ENCODE measurements around the gene CLN5.

CLN5 gene

GRCh38 chr13:77016888-77017623, 25.2 kb downstream of the CLN5 start:
- DNase-seq (ENCODE audit: low read depth in 2 of 2) = no peak

GRCh38 chr13:77019756-77020155, 27.9 kb downstream of the CLN5 start:
- no peak for DNase-seq (ENCODE audit: low read depth in 2 of 2)

- DNase-seq (ENCODE audit: low read depth in 2 of 2) = no peak
Measured at GRCh38 chr13:77022341-77022740, 30.5 kb downstream of the CLN5 start.

DNA sequence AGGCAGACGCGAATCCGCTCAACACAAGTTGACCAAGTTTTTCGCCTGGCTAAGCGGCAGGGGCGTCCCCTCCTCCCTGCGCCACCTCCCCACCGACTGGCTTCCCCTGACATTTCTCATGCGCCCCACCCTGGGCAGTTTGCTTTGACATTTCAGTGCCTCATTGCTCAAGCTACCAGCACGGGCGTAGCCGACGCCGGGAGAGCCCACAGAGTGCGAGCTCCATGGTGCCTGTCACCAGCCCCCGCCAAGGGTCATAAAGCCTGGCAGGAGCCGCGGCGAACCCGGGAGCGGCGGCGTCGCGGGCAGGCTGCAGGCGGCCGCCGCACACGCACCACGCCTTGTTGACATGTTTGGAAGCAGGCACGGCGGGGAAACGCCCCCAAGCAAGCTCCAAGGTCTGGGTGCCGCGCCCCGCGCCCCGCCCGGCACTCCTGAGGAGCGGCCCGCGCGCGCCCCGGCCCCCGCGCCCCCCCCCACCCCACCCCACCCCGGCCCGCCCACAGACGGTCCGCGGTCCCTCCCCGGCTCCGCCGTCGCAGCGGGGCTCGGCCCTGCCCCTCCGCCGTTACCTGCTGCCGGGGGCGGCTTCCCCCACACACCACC, 34.5 kb downstream of the CLN5 start:
- peak; percentile 52 to 54 for DNase-seq (ENCODE audit: low read depth in 2 of 2)

DNA sequence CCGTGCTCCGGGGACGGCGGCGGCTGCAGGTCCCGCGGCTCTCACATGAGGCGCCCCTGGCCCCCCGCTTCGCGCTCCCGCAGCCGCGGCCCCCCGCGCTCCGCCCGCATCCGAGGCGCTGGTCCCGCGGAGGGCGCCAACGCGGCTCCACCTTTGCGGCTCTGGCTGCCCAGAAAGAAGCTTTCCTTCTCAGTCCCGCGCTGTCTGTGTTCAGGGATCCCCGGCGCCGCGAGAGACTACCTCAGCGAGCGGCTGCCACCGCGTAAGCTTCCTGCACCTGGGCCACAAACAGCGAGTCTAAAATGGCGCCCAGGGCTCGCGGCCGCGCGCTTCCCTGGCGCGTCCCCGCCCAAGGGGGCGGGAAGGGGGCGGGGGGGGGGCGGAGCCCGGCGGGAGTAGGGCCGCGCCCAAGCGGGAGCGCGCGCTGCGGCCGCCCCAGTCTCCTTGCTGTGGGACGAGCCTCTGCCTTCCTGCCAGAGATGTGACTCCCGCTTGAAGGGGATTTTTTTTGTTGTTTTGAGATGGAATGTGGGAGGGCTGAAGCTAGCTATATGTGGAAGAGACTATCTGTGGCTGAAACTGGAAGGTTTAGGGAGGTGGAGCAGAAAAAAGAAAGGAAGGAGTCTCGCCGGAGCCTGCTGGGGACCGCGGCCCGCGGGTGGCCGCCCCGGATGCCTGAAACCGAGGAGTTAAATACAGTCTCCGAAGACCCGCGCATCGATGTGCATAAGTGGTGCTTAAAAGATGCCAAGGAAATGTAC, 35.2 kb downstream of the CLN5 start, which contains the start of gene FBXL3:
FBXL3 (minus strand) TSS at position 299 of the 761 bp plus-strand sequence. CDS start 5,299 bp downstream, outside the sequence.
- DNase-seq (ENCODE audit: low read depth in 2 of 2) = peak; percentile 61 to 71

GRCh38 chr13:77028202-77028601, 36.3 kb downstream of the CLN5 start:
- DNase-seq (ENCODE audit: low read depth in 2 of 2) = no peak

DNA sequence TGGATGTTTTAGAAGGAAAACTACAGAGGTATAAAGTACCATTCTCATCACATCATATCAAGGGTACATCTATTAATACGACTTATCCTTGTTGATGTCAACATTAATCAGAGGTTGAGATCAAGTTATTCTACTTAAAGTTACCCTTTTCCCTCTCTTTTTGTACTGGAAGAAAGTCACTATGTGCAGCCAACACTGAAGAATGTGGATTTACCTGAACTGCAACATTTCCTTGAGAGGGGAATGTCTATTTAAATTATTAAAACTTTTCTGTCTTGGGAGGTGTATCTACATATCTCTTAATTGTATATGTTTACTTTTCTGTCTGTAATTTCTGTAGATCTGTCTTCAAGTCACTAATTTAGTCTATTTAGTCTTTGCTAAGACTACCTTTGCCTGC, 37.6 kb downstream of the CLN5 start:
- DNase-seq (ENCODE audit: low read depth in 2 of 2) = no peak

DNA sequence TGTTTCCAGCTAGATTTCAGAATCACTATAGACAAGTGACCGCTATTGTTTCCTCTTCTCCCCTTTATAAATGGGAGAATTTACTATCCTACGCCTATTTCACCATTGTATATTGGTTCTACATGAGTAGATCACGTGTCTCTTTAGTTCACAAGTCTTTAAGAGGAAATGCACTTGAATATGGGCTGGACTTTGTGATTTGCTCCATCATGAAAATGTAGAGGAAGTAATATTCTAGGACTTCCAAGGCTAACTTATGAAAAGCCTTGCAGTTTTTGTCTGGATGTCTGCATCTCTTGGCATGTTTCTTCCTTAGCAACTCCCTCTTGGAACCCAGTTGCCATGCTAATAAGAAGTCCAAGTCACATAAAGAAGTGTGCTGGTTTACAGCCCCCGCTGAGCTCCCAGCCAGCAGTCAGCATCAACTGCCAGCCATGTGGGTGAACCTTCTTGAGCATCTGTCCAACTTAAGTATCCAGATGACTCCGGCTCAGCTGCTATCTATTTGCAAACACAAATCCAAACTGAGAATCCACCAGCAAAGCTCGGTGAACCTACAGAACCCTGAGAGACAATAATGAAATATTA, 39.9 kb downstream of the CLN5 start:
- DNase-seq (ENCODE audit: low read depth in 2 of 2) = no peak

DNA sequence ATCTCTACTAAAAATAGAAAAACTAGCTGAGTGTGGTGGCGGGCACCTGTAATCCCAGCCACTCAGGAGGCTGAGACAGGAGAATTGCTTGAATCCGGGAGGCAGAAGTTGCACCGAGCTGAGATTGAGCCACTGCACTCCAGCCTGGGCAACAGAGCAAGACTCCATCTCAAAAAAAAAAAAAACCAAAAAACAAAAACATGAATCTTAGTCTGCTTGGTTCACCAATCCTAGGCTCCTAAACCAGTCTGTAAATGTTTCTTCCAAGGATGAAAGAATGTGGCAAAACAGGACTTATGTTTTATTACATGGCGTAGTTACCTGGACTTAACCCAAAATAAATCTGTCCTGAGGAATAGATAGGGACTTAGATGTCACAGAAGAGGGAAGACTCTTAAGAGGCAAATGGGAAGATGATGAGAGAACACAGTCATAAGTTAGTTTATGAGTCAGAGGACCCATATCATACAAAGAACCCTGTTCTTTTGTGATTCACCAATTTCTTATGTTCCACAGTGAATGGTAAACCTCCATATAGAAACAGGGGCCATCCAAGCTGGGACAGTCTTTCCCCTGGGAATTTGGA, 41.9 kb downstream of the CLN5 start:
- no peak for DNase-seq (ENCODE audit: low read depth in 2 of 2)

DNA sequence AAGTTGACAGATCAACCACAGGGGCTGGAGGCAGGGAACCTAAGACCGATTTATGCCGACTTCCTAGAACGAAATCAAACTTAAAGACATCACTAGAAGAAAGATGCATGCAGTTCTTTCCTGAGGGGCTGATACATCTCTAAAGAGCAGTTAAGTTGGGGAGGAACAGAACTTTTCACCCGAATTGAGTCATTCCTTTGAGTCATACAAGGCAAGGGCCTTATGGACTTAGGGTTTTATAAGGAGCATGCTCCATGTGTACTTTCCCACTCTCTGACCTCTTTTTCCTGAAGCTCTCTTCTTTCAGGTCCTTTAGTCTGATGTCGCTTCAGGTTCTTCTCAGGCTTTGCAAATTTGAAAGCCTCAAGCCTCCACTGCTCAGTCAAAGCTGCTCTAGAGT, 43.0 kb downstream of the CLN5 start:
- DNase-seq (ENCODE audit: low read depth in 2 of 2) = no peak

- no peak for DNase-seq (ENCODE audit: low read depth in 2 of 2)
Measured at GRCh38 chr13:77036279-77036678, 44.4 kb downstream of the CLN5 start.

DNA sequence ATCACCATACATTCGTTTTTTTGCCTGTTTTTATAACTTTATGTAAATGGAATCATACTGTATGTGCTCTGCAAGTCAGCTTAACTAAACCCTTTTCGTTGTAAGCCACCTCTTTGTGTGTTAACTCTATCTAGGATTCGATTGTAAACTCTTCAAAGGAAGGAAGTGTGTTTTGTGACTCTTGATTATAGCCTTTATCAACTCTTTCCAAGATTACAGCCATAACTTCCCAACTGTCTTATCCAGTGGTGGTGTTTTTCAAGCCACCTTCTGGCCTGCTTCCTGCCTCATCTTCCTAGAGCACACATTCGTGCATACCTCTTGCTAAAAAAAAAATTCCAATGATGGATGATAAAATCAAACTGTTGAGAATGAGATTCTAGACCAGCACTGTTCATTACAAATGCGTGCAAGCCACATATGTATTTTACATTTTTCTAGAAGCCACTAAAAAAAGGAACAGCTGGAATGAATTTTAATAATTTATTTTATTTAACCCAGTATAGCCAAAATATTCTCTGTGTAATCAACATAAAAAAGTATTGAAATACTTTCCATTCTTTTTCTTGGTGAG, 47.1 kb downstream of the CLN5 start:
- DNase-seq (ENCODE audit: low read depth in 2 of 2) = no peak

- no peak for DNase-seq (ENCODE audit: low read depth in 2 of 2)
Measured at GRCh38 chr13:77040076-77040475, 48.2 kb downstream of the CLN5 start.

DNA sequence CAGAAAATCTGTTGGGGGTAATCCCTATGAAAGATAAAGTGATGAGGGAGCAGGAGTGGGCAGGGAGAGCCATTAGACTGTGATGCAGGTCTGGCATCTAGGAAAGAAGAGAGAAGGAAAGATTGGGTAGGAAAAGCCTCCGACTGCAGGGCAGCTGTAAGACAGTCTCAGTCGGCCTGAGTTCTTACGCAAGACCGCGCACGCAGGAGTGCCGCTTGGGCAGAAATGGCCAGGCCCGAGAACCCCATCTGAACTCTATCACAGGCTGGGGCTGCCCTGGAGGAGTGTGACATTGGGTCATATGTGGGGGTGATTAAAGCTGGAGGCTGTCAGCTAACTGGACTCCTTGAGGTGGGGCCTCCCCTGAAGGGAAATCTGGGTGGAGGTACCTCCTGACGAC, 49.0 kb downstream of the CLN5 start:
- DNase-seq (ENCODE audit: low read depth in 2 of 2) = no peak

DNA sequence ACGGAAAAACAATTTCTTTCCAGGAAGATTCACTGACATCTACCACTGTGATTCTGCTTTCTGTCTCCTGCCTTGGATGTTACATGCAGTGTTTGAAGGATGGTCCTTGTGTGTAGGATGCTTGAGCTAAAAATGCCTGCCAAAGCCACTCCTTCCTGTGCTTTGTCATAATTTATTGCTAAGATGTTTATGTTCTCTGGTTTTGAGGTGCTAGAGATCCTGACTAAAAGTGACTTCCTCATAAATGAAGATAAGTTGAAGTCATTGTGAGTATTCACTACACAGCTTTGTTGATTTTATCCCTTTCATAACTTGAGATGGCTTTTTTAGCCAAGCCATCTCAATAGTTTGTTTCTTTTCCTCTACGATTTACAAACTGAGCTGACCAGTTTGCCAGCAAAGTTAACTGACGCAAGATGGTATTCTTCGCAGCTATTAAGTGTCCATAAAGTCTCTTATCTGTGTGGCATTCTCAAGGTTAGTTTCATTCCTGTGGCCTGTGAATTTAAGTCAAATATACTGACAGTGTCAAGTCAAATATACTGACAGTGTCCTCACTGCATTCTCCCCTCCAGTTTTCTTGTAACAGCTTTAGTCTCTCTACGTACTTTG, 50.8 kb downstream of the CLN5 start:
- DNase-seq (ENCODE audit: low read depth in 2 of 2) = no peak

DNA sequence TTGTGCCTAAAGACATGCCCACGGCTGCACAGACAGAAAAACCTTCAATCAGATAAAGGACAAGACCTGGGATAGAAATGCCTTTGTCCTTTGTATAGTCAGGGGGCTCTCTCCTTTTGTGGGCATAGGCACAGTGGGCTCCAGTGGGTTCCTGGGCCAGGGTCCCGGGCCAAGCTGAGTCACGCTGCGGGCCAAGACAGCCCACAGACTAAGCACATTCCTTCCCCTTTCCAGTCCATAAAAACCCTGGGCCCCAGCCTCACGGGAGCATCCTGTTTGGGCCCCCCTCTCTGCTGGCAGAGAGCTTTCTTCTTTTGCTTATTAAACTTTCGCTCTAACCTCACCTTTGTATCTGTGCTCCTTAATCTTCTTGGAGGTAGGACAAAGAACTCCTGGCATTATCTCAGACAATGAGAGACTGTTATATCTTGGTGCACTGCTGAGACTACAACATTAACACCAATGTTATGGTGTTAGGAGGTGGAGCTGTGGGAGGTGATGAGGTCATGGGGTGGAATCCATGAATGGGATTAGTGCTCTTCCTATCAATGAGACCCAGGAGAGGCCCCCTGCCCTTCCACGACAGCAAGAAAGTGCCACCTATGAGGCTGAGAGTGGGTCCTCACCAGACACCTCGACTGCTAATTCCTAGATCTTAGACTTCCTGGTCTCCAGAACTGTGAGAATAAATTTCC, 55.9 kb downstream of the CLN5 start:
- no peak for DNase-seq (ENCODE audit: low read depth in 2 of 2)

DNA sequence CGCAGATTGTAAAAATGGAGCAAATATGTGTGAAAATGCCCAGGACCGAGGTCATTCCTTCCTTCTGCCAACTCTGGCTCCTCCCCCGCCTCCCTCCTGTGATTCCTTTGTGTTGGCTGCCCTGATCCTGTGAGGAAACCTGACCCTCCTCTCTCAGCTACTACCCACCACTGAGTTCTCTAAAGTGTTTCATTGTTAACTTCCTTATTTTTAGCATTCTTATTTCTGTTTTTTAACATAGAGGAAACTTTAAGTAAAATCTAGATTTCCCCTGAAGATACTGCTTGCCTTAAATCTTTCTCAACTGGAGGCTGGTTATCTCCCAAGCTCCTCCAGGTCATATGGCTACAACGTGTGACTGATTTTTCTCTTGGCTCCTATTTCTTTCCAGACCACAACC, 56.8 kb downstream of the CLN5 start:
- DNase-seq (ENCODE audit: low read depth in 2 of 2) = no peak

GRCh38 chr13:77053192-77053591, 61.3 kb downstream of the CLN5 start:
- no peak for DNase-seq (ENCODE audit: low read depth in 2 of 2)

Data from stimulated activated CD8-positive, alpha-beta memory T cell treated with anti-CD3 and anti-CD28 coated beads, Interleukin-15, amount 100 ng/mL, for 4 hours (primary cell).